Lower lobe of right lung (tissue), 2 donors: ENCODE results near the gene ALKBH3. TPM values are rescaled to one million over a fixed set of nuclear protein-coding genes. Genes with fewer than 3 reads are reported as not detected.

ENCODE experiments used
- ATAC-seq, 2 donors: fragments of 200-7000 bp; cut with Tn5 transposase; one replicate each; pipeline ENCODE4 v1.9.1; 2020 to 2022; ENCODE audit warnings: mild to moderate bottlenecking in 2 of 2, moderate library complexity in 2 of 2
- DNase-seq: peaks from one replicate; pipeline ENCODE4 v3.0.0-alpha.2; 2020
- H3K27ac ChIP-seq: fragments of 200-600 bp; one replicate; pipeline ENCODE4 v1.8.0; 2022
- H3K27me3 ChIP-seq: fragments of 200-600 bp; one replicate; pipeline ENCODE4 v1.8.0; 2022; ENCODE audit warnings: low read depth
- H3K36me3 ChIP-seq: fragments of 200-600 bp; one replicate; pipeline ENCODE4 v1.8.0; 2022; ENCODE audit warnings: mild to moderate bottlenecking
- H3K4me1 ChIP-seq: fragments of 200-600 bp; one replicate; pipeline ENCODE4 v1.8.0; 2022
- H3K4me3 ChIP-seq: fragments of 200-600 bp; one replicate; pipeline ENCODE4 v1.8.0; 2022; ENCODE audit warnings: mild to moderate bottlenecking
- H3K9me3 ChIP-seq: fragments of 200-600 bp; one replicate; pipeline ENCODE4 v1.8.0; 2022
- intact Hi-C: fragments of 100-400 bp; cut with DNase I; formaldehyde crosslinking; loops from one replicate; pipeline ENCODE4 v1.11.0; 2022
- total RNA-seq: library from RNA; stranded (reverse); fragmentation: NEBNext Ultra II Directional; extraction: Animal tissue kit (Norgen Biotek cat#: 25700); gene quantifications from one replicate; pipeline ENCODE4 v1.2.1, GENCODE V29; 2021
- TF ChIP-seq, protein P1 (sequence below): fragments of 200-600 bp; IDR thresholded peaks from one replicate; pipeline ENCODE4 v1.8.0; 2022; ENCODE audit warnings: antibody characterized with exemption, mild to moderate bottlenecking
- donor health status: DM: no; HTN: yes; CAD: no; lungs with severe emphysema.

ALKBH3 gene
- total RNA-seq, 1 donor from 2014 or later = 26.5 TPM

DNA sequence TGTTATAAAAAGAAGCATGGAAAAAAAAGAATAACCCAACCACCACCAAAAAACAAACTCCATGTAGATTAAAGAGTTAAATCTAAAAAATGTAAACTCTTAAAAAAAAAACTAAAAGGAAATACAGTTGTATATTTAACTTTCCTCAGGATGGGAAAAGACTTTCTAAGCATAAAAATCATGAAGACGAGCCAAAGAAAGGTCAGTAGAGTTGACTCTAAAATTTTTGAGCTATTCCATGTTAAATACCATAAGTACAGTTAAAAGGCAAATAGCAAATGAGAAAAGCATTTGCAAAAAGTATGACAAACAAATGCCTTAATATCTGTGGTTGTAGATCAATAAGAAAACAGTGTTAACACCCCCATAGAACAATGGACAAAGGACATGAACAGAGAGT is 33.8 kb downstream of the ALKBH3 start:
- H3K4me1 ChIP-seq = peaks cover 5% of the 10 kb centered on the region
- no peaks in the 10 kb centered on the region for H3K9me3 ChIP-seq
- no peaks in the 10 kb centered on the region for H3K27me3 ChIP-seq
- ATAC-seq = no peak
- no peak overlapping the region for H3K4me3 ChIP-seq
- DNase-seq = no peak
- peaks cover 69% of the 10 kb centered on the region for H3K36me3 ChIP-seq
- no peak overlapping the region for H3K27ac ChIP-seq
- intact Hi-C loops = no loop called here
- TF ChIP-seq, protein P1, sequence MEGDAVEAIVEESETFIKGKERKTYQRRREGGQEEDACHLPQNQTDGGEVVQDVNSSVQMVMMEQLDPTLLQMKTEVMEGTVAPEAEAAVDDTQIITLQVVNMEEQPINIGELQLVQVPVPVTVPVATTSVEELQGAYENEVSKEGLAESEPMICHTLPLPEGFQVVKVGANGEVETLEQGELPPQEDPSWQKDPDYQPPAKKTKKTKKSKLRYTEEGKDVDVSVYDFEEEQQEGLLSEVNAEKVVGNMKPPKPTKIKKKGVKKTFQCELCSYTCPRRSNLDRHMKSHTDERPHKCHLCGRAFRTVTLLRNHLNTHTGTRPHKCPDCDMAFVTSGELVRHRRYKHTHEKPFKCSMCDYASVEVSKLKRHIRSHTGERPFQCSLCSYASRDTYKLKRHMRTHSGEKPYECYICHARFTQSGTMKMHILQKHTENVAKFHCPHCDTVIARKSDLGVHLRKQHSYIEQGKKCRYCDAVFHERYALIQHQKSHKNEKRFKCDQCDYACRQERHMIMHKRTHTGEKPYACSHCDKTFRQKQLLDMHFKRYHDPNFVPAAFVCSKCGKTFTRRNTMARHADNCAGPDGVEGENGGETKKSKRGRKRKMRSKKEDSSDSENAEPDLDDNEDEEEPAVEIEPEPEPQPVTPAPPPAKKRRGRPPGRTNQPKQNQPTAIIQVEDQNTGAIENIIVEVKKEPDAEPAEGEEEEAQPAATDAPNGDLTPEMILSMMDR = no peak

DNA sequence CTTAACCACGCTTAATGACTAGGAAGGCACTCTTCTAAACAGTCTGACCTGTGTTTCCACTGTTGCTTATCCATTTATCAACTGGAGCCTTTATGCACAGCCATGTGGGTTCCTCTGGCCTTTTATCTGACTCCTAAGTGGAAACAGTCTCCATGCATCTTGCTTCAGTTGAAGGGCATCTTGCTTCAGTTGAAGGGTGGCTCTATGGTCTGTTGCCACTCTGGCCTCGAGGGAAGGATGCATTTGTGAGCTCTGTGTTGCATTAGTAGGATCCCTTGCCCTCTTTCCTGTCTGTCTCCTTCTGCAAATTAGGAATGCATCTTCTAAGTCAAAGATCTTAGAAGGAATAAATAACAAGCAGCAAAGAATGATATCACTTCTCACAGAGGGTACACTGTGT is 36.0 kb downstream of the ALKBH3 start:
- Histone ChIP-seq H3K27me3 (no peaks in the 10 kb centered on the region), H3K4me1 (peaks cover 24% of the 10 kb centered on the region), H3K9me3 (no peaks in the 10 kb centered on the region), H3K4me3 (no peak overlapping the region), H3K36me3 (peaks cover 69% of the 10 kb centered on the region), H3K27ac (no peak overlapping the region)
- no peak for DNase-seq
- TF ChIP-seq, protein P1 = no peak
- no peak for ATAC-seq
- intact Hi-C loops = no loop called here

DNA sequence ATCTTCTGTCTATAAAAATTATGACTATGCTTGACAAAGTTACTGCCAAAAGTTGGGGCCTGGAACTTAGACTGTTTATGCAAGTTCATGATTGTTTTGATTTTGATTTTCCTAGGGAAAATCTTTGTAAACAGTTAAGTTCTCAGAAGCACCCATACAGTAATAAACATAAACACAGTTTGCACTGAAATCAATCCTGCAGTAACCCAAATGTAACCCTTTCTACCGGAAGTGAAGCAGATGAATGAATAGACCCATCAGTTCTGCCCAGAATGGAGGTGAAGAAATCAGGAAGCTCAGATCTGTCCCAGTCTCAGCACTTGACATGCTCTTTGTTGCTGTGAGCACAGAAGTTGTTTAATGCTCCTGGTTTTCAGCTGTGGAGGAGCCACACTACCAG is 37.2 kb downstream of the ALKBH3 start:
- H3K36me3 ChIP-seq = peaks cover 65% of the 10 kb centered on the region
- H3K4me1 ChIP-seq = peaks cover 26% of the 10 kb centered on the region
- H3K9me3 ChIP-seq = no peaks in the 10 kb centered on the region
- H3K4me3 ChIP-seq = no peak overlapping the region
- intact Hi-C loops = no loop called here
- ATAC-seq (no peak), DNase-seq (no peak)
- H3K27ac ChIP-seq = no peak overlapping the region
- TF ChIP-seq, protein P1 = no peak
- no peaks in the 10 kb centered on the region for H3K27me3 ChIP-seq

DNA sequence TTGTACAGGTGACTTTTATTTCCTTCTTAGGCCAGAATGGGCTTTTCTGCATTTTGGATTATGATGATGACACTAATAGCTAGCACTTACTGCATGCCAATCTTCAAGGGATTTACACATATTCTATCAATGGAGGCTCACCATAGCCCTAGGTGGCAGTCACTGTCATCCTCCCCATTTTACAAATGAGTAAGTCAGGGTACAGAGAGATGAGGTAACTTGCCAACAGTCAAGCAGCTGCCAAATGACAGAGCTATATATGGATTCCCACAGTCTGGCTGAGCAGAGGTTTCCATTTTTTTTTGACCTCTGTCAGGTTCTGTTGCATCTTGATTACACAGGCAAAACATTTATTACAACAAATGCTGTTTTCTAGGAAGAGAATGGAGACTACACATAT is 38.0 kb downstream of the ALKBH3 start:
- H3K4me1 ChIP-seq = peaks cover 29% of the 10 kb centered on the region
- peaks cover 57% of the 10 kb centered on the region for H3K36me3 ChIP-seq
- H3K27ac ChIP-seq = no peak overlapping the region
- H3K27me3 ChIP-seq = no peaks in the 10 kb centered on the region
- H3K9me3 ChIP-seq = no peaks in the 10 kb centered on the region
- no peak overlapping the region for H3K4me3 ChIP-seq
- intact Hi-C loops = no loop called here
- DNase-seq (no peak), ATAC-seq (no peak)
- TF ChIP-seq, protein P1 = no peak

DNA sequence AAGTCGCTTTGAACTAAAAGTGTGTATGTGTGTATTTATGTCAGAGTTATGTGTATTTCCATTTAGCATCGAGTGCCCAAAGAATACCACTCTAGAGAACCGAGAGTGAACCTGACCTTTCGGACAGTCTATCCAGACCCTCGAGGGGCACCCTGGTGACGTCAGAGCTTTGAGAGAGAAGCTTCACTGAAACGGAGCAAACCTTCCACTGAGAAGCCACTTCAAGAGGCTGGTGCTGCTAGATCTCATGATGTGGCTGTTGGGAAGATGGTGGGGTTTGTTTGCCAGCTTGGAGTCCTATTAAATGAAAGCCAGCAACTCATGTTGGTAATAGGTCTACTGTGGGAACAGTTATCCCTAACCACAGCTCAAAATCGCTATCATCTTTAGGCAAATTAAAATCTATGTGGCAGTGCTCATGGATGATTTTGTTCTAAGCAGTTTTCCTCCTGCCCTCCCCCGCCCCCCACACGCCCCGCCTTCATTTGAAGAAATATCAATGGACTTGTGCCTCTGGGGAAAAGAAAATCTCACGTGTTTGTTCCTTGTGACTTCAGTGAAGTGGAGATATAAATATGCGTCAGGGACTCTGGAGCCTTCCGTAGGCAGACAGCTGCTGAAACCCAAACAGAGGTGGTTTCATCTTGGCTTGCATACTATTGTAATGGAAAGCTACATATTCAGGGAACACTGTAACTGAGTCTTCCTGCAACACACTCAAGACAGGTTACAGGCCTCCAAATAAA is 39.4 kb downstream of the ALKBH3 start:
- DNase-seq (no peak), ATAC-seq (peak in 1 of 2 donors; percentile 11)
- H3K4me3 ChIP-seq = no peak overlapping the region
- H3K27me3 ChIP-seq = no peaks in the 10 kb centered on the region
- peak overlapping the region; percentile 68 for H3K27ac ChIP-seq
- H3K9me3 ChIP-seq = no peaks in the 10 kb centered on the region
- intact Hi-C loops = no loop called here
- peaks cover 48% of the 10 kb centered on the region for H3K36me3 ChIP-seq
- H3K4me1 ChIP-seq = peaks cover 40% of the 10 kb centered on the region
- TF ChIP-seq, protein P1 = no peak
